COLO829 (cell line): ENCODE results near the gene NEDD1.

Experiments used
- DNase-seq: peaks from one replicate; pipeline ENCODE4 v3.0.0; 2012; ENCODE audit warnings: low spot score

Gene NEDD1

GRCh38 chr12:96906849-96907670 is at the start of gene NEDD1:
Gene NEDD1, plus strand, starts transcription at chr12:96907257. Its CDS starts 2,503 bp downstream, at chr12:96909760.
- peak; percentile 54 for DNase-seq

GRCh38 chr12:96858162-96858561 is 48.9 kb upstream of the NEDD1 start:
- no peak for DNase-seq

- no peak for DNase-seq
These were observed 45.4 kb upstream of the NEDD1 start for GRCh38 chr12:96861656-96862055.

- DNase-seq, result no peak
These were observed 44.7 kb upstream of the NEDD1 start for GRCh38 chr12:96862326-96862725.

GRCh38 chr12:96864335-96864734 is 42.7 kb upstream of the NEDD1 start:
- no peak for DNase-seq

GRCh38 chr12:96866801-96867590 is 40.1 kb upstream of the NEDD1 start:
- DNase-seq, result no peak

- DNase-seq, result no peak
These were observed 36.1 kb upstream of the NEDD1 start for GRCh38 chr12:96870946-96871345.

- no peak for DNase-seq
These were observed 34.1 kb upstream of the NEDD1 start for GRCh38 chr12:96872961-96873360.

GRCh38 chr12:96874211-96874610 is 32.8 kb upstream of the NEDD1 start:
- DNase-seq, result no peak

- DNase-seq, result no peak
These were observed 30.1 kb upstream of the NEDD1 start for GRCh38 chr12:96876966-96877365.

- no peak for DNase-seq
These were observed 28.4 kb upstream of the NEDD1 start for GRCh38 chr12:96878704-96879103.

- no peak for DNase-seq
These were observed 27.8 kb upstream of the NEDD1 start for GRCh38 chr12:96879301-96879700.

GRCh38 chr12:96880220-96880619 is 26.8 kb upstream of the NEDD1 start:
- DNase-seq, result no peak

- no peak for DNase-seq
These were observed 25.4 kb upstream of the NEDD1 start for GRCh38 chr12:96881608-96882007.

- no peak for DNase-seq
These were observed 24.2 kb upstream of the NEDD1 start for GRCh38 chr12:96882862-96883261.

GRCh38 chr12:96883571-96883970 is 23.5 kb upstream of the NEDD1 start:
- DNase-seq, result no peak

- no peak for DNase-seq
These were observed 19.9 kb upstream of the NEDD1 start for GRCh38 chr12:96886998-96887677.

GRCh38 chr12:96889273-96889933 is 17.7 kb upstream of the NEDD1 start:
- no peak for DNase-seq

GRCh38 chr12:96890331-96890730 is 16.7 kb upstream of the NEDD1 start:
- no peak for DNase-seq

GRCh38 chr12:96892104-96892503 is 15.0 kb upstream of the NEDD1 start:
- DNase-seq, result no peak

- DNase-seq, result no peak
These were observed 9.6 kb upstream of the NEDD1 start for GRCh38 chr12:96897421-96897820.

- DNase-seq, result no peak
These were observed 5.9 kb upstream of the NEDD1 start for GRCh38 chr12:96901175-96901574.
